ENCODE measurements around the gene GTSE1.

DNA sequence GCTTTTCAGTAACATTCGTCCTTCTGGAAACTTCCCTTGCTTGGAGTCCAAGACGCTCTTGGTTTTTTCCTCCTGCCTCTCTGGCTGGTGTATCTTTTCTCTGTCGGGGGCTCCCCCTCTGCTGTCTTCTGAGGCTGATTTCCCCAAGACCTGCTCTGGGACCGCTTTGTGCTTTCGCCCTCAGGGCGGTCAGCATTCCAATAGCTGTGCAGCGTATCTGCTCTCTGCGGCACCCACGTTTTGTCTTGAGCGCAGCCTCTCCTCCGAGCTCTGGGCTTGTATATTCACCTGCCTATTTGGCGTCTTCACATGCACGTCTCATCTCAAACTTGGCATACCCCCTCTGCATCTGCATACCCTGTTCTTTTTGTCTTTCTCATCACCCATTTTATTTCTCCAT is 2.4 kb downstream of the GTSE1 start:
- TF ChIP-seq EZH2 (IDR thresholded peaks at IDR 0.05; ENCODE audit: low read length, missing control alignments) (no peak), CTCF (conservative IDR thresholded peaks at IDR 0.05 in 1 of 2, IDR thresholded peaks at IDR 0.05 in 1 of 2; ENCODE audit: low read depth in 1 of 2, low read length in 2 of 2) (no peak)

Data from fibroblast of lung (primary cell).